Lower lobe of right lung (tissue), 2 donors: ENCODE data around the gene PYY. TPM values are rescaled to one million over a fixed set of nuclear protein-coding genes. Genes with fewer than 3 reads are reported as not detected.

ENCODE experiments used
- ATAC-seq, 2 donors: fragments of 200-7000 bp; cut with Tn5 transposase; one replicate each; pipeline ENCODE4 v1.9.1; 2020 to 2022; ENCODE audit warnings: mild to moderate bottlenecking in 2 of 2, moderate library complexity in 2 of 2
- DNase-seq: peaks from one replicate; pipeline ENCODE4 v3.0.0-alpha.2; 2020
- H3K27ac ChIP-seq: fragments of 200-600 bp; one replicate; pipeline ENCODE4 v1.8.0; 2022
- H3K27me3 ChIP-seq: fragments of 200-600 bp; one replicate; pipeline ENCODE4 v1.8.0; 2022; ENCODE audit warnings: low read depth
- H3K36me3 ChIP-seq: fragments of 200-600 bp; one replicate; pipeline ENCODE4 v1.8.0; 2022; ENCODE audit warnings: mild to moderate bottlenecking
- H3K4me1 ChIP-seq: fragments of 200-600 bp; one replicate; pipeline ENCODE4 v1.8.0; 2022
- H3K4me3 ChIP-seq: fragments of 200-600 bp; one replicate; pipeline ENCODE4 v1.8.0; 2022; ENCODE audit warnings: mild to moderate bottlenecking
- H3K9me3 ChIP-seq: fragments of 200-600 bp; one replicate; pipeline ENCODE4 v1.8.0; 2022
- intact Hi-C: fragments of 100-400 bp; cut with DNase I; formaldehyde crosslinking; loops from one replicate; pipeline ENCODE4 v1.11.0; 2022
- total RNA-seq: library from RNA; stranded (reverse); fragmentation: NEBNext Ultra II Directional; extraction: Animal tissue kit (Norgen Biotek cat#: 25700); gene quantifications from one replicate; pipeline ENCODE4 v1.2.1, GENCODE V29; 2021
- TF ChIP-seq, protein P1 (sequence below): fragments of 200-600 bp; IDR thresholded peaks from one replicate; pipeline ENCODE4 v1.8.0; 2022; ENCODE audit warnings: antibody characterized with exemption, mild to moderate bottlenecking
- donor health status: DM: no; HTN: yes; CAD: no; lungs with severe emphysema.

Gene PYY
- total RNA-seq, 1 donor from 2014 or later, result not detected

DNA sequence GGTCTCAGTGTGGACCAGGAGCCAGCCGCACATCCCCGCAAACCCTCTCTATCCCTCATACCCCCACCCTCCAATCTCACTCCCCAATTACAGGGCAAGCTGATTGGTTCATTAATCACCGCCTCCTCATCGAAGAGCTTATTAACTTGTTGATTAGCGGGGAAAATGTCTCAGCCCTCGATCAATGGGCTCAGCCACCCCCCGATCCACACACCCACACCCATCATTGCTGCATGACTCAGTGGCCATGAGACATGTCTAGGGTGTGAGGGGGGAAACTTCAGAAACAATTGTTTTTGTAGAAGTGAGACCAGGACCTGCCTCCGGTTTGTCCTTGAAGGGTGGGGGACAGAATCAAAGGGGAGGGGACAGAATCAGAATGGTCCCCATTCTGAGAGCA is 2.5 kb upstream of the PYY start:
- intact Hi-C loops, result no loop called here
- H3K36me3 ChIP-seq, result no peaks in the 10 kb centered on the region
- H3K4me1 ChIP-seq, result peaks cover 10% of the 10 kb centered on the region
- TF ChIP-seq, protein P1, sequence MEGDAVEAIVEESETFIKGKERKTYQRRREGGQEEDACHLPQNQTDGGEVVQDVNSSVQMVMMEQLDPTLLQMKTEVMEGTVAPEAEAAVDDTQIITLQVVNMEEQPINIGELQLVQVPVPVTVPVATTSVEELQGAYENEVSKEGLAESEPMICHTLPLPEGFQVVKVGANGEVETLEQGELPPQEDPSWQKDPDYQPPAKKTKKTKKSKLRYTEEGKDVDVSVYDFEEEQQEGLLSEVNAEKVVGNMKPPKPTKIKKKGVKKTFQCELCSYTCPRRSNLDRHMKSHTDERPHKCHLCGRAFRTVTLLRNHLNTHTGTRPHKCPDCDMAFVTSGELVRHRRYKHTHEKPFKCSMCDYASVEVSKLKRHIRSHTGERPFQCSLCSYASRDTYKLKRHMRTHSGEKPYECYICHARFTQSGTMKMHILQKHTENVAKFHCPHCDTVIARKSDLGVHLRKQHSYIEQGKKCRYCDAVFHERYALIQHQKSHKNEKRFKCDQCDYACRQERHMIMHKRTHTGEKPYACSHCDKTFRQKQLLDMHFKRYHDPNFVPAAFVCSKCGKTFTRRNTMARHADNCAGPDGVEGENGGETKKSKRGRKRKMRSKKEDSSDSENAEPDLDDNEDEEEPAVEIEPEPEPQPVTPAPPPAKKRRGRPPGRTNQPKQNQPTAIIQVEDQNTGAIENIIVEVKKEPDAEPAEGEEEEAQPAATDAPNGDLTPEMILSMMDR, result no peak
- no peak for DNase-seq
- no peak overlapping the region for H3K27ac ChIP-seq
- H3K27me3 ChIP-seq, result peaks cover 31% of the 10 kb centered on the region
- no peak for ATAC-seq
- no peaks in the 10 kb centered on the region for H3K9me3 ChIP-seq
- no peak overlapping the region for H3K4me3 ChIP-seq

DNA sequence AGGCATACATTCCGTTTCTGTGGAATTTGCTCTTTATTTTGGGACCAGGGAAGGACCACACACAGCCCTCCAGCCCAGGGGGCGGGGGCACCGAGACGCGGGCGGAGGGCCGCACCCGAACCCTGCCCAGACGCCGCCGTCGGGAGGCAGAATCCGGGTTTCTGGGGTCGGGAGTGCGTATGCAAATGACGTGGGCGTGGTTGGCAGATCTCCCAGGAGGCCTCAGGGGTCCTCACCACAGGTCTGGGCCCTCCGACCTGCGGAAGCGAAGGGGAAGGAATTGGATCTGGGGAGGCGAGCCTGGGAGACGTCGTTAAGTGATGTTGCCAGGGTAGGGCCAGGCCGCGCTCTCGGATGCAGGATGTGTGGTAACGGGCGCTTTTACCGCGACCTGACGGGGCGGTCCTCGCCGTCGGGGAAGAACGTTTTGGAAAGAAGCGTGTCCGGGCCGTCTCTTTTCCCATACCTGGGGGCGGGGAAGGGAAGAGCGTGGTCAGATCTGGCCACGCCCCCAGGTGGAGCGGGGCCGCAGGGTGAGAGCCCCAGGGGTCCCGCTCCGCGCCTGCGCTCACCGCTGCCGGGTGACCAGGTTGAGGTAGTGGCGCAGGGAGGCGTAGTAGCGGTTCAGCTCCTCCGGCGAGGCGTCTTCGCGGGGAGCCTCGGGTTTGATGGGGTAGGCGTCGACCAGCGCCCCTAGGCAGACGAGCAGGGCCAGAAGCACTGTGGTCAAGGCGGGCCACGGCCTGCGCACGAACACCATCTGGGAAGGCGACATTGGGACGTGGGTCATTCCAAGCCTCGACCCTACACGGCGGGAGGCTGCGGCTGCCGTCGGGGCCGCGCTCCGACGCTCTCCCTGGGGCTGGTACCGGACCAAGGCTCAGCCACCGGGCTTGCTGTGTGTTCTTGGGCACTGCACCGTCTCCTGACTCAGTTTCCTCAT is 745 bp downstream of the PYY start:
- H3K27me3 ChIP-seq, result peaks cover 44% of the 10 kb centered on the region

GRCh38 chr17:43952351-43952723 is 1.4 kb downstream of the PYY start:
- H3K4me3 ChIP-seq, result peak overlapping the region; percentile 11
- DNase-seq, result no peak

More for the DNA sequence above, 745 bp downstream of the PYY start:
- intact Hi-C loops, result no loop called here
- H3K36me3 ChIP-seq, result no peaks in the 10 kb centered on the region
- DNase-seq (no peak), ATAC-seq (peak in 1 of 2 donors; percentile 24)
- H3K4me3 ChIP-seq, result peak overlapping the region; percentile 11
- no peak overlapping the region for H3K27ac ChIP-seq
- no peaks in the 10 kb centered on the region for H3K9me3 ChIP-seq
- TF ChIP-seq, protein P1, result no peak
- peaks cover 10% of the 10 kb centered on the region for H3K4me1 ChIP-seq

DNA sequence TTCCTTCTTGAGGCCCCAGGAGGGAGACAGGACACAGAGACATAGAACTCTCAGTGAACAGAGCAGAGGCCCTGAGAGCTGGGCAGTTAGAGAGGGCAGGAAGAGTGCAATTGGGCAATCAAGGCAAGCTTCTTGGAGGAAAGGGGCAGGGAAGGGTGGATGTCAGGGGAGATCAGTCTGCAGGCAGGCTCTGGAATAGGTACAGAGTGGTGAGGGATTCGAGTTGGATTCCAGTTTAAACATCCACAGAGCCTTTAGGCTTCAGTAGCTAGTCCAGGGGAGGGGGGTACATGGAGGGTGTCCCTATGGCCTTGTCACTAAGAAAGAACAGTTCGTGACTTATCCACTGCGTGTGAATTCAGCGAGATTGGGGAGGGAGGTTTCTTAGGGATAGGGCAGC is 2.0 kb downstream of the PYY start:
- intact Hi-C loops, result no loop called here
- Histone ChIP-seq H3K36me3 (no peaks in the 10 kb centered on the region), H3K27me3 (peaks cover 44% of the 10 kb centered on the region), H3K27ac (no peak overlapping the region), H3K4me1 (peaks cover 10% of the 10 kb centered on the region), H3K9me3 (no peaks in the 10 kb centered on the region), H3K4me3 (no peak overlapping the region)
- TF ChIP-seq, protein P1, result no peak
- ATAC-seq (no peak), DNase-seq (no peak)

More at GRCh38 chr17:43952351-43952723, 1.4 kb downstream of the PYY start:
- Histone ChIP-seq H3K27ac (no peak overlapping the region), H3K9me3 (no peaks in the 10 kb centered on the region), H3K27me3 (peaks cover 44% of the 10 kb centered on the region), H3K4me1 (peaks cover 10% of the 10 kb centered on the region), H3K36me3 (no peaks in the 10 kb centered on the region)
- peak; percentile 7 to 13 for ATAC-seq
- TF ChIP-seq, protein P1, result no peak
- intact Hi-C loops, result no loop called here

DNA sequence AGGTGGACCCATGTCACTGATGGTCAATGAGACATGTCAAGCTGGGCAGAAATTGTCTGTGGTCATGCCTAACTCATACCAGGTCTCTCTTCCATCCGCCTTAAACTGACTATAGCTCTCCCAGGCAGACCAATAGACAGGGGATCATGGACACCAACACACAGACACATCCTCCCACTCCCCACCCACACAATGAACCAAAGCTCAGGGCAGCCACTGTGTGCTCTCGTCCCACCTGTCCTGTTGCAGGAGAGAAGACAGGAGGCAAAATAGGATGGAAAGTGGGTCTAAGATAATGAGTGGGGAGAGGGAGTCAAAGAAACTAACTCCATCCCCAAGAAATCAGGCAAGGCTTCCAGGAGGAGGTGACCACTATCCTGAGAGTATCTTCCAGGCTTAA is 3.2 kb downstream of the PYY start:
- Histone ChIP-seq H3K27ac (no peak overlapping the region), H3K36me3 (no peaks in the 10 kb centered on the region), H3K4me3 (no peak overlapping the region), H3K4me1 (peaks cover 10% of the 10 kb centered on the region), H3K9me3 (no peaks in the 10 kb centered on the region), H3K27me3 (peaks cover 44% of the 10 kb centered on the region)
- TF ChIP-seq, protein P1, result no peak
- DNase-seq, result no peak
- ATAC-seq, result no peak
- intact Hi-C loops, result no loop called here
